Stimulated activated CD4-positive, alpha-beta T cell treated with anti-CD3 and anti-CD28 coated beads, Interleukin-12 subunit alpha, Interleukin-12 subunit beta, amount 100 ng/mL, for 48 hours (primary cell): ENCODE results near the gene RPL26.
A peak's percentile ranks its signal among the peaks of the same experiment; 100 is the strongest.
"Not testable (repeated sequence)": the region's sequence is repeated elsewhere in the genome, so short reads cannot be mapped to it uniquely, and the experiment has no call there.

ENCODE experiments used
- DNase-seq, 3 donors: peaks; one replicate each; pipeline ENCODE4 v3.0.0-alpha.2; 2020; ENCODE audit warnings: low read depth in 2 of 3, low spot score in 1 of 3

Gene RPL26

GRCh38 chr17:8397636-8398035 is 14.6 kb upstream of the RPL26 start, which contains the start of gene RNF222:
TSS of gene RNF222 (minus strand) at chr17:8397827. CDS start at chr17:8393461, 4,366 bp downstream.
- DNase-seq, result no peak

GRCh38 chr17:8394497-8394896 is 11.5 kb upstream of the RPL26 start:
- not testable (repeated sequence) for DNase-seq

GRCh38 chr17:8393470-8394231 is 10.7 kb upstream of the RPL26 start:
- peak in 2 of 3 donors; percentile 9 to 13 for DNase-seq

- DNase-seq, result no peak
These were observed 9.9 kb upstream of the RPL26 start for GRCh38 chr17:8392674-8393469.

- no peak for DNase-seq
These were observed 9.3 kb upstream of the RPL26 start for GRCh38 chr17:8392274-8392673.

GRCh38 chr17:8391711-8392110 is 8.7 kb upstream of the RPL26 start:
- no peak for DNase-seq

GRCh38 chr17:8387914-8388651 is 5.1 kb upstream of the RPL26 start:
- no peak for DNase-seq

- DNase-seq, result no peak
These were observed 3.8 kb upstream of the RPL26 start for GRCh38 chr17:8386841-8387240.

GRCh38 chr17:8384801-8385378 is 1.9 kb upstream of the RPL26 start:
- DNase-seq, result no peak

GRCh38 chr17:8382880-8383142 is 182 bp downstream of the RPL26 start:
- DNase-seq, result no peak

- peak in 1 of 3 donors; percentile 11 for DNase-seq
These were observed 727 bp downstream of the RPL26 start for GRCh38 chr17:8382052-8382879.

GRCh38 chr17:8380049-8380448 is 2.9 kb downstream of the RPL26 start:
- DNase-seq, result no peak

GRCh38 chr17:8378117-8378516 is 4.9 kb downstream of the RPL26 start:
- not testable (repeated sequence) for DNase-seq

- DNase-seq, result no peak
These were observed 5.6 kb downstream of the RPL26 start for GRCh38 chr17:8377422-8377821.

- peak; percentile 80 to 89 (median 87) for DNase-seq
These were observed 6.5 kb downstream of the RPL26 start, which contains the start of gene KRABD2 for GRCh38 chr17:8376271-8377067. TSS of gene KRABD2 (minus strand) at chr17:8376704.

GRCh38 chr17:8375738-8376259 is 7.2 kb downstream of the RPL26 start:
- no peak for DNase-seq

GRCh38 chr17:8373856-8374255 is 9.1 kb downstream of the RPL26 start:
- DNase-seq, result not testable (repeated sequence)

GRCh38 chr17:8372422-8372821 is 10.6 kb downstream of the RPL26 start:
- DNase-seq, result no peak

- DNase-seq, result no peak
These were observed 11.2 kb downstream of the RPL26 start for GRCh38 chr17:8371786-8372185.
